NCI-H510A treated with DMSO at 0.1 percent for 48 hours (cell line): ENCODE results near the gene CHST9.

Experiments used
- DNase-seq: peaks from one replicate; lab custom pipeline; 2025; lab: John Stamatoyannopoulos, UW

The CHST9 gene

GRCh38 chr18:26928670-26929313 lies 256.3 kb downstream of the CHST9 start:
- no peak for DNase-seq

DNA sequence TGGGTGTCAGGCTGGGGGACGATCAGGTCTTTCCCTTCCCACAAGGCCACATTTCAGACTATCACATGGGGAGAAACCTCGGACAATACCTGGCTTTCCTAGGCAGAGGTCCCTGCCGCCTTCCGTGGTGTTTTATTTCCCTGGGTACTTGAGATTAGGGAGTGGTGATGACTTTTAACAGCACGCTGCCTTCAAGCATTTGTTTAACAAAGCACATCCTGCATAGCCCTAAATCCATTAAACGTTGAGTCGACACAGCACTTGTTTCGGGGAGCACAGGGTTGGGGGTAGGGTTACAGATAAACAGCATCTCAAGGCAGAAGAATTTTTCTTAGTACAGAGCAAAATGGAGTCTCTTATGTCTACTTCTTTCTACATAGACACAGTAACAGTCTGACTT lies 257.3 kb downstream of the CHST9 start:
- DNase-seq: peak; percentile 12

- no peak for DNase-seq
These were observed 258.9 kb downstream of the CHST9 start for GRCh38 chr18:26926066-26926675.

DNA sequence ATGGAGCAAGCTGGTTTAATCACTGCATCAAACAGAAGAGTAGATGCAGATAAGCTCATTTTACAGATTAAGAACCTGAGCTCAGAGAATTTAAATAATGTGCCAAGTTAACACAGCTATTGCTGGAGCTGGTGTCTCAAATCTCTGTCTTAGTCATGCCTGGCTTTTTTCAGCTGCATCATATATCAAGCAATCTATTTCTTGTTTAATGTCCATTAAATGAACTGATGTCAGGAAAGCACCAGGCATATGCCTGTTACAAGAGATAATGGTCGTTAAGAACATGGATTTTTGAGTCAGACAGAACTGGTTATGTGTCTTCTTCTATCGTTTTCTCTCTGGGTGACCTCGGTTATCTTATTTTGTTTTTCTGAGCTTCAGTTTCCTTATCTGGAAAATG lies 259.8 kb downstream of the CHST9 start:
- DNase-seq: no peak

GRCh38 chr18:26922313-26922712 lies 262.8 kb downstream of the CHST9 start:
- DNase-seq: no peak

DNA sequence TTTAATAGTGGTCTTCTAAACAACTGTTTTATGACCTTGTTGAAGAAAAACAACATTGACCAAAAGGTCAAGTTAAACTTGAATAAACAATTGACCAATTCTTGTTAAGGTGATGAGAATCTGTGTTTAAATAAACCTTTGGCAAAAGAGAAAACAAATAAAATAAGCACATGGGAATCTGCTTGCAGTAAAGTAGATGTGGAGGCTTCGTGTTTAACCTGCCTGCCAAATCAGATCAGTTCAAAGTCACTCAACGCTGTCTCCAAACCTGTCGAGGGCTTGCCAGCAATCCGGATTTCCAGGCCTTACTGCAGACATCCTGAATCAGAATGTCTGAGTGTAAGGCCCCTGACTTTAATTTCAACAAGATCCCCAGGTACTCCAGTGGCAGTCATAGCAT lies 264.5 kb downstream of the CHST9 start:
- DNase-seq: no peak

DNA sequence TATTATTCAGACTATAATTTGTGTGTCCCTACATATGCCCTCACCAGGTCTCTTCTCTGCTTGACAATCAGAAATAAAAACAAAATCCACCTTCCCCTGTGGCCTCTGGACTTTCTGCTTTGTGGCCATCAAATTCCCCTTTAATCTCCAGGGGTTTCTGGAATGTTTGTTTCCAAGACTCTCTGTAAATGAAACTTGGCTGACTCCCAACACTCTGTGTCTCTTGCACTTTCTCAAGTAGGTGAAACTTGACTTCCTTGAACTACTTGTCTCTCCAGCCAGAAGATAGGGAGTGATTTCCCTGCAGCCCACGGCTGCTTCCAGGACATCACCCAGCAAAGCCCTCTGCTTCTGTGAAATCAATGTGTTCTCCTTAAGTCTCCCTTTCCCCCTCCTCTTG lies 265.5 kb downstream of the CHST9 start:
- DNase-seq: no peak

DNA sequence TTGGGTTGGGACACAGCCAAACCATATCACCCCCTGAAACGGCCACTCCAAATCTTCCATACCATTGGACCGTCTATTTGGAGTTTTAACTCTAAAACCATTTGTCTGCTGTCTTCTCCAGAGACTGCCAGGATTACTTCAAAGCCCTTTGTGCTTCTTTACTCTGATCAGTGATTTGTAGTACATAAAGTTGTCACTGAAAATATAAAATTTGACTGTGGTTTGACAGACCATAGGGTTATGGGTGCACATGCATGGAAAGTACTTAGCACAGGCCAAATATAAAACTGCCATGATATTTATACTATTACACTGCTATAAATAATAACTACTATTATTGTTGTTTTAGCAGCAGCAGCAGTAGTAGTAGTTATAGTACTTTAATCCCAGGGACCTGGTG lies 265.9 kb downstream of the CHST9 start:
- no peak for DNase-seq

- DNase-seq: peak; percentile 34
These were observed 273.3 kb downstream of the CHST9 start for GRCh38 chr18:26911840-26912239.

- no peak for DNase-seq
These were observed 275.4 kb downstream of the CHST9 start for GRCh38 chr18:26909599-26910290.

DNA sequence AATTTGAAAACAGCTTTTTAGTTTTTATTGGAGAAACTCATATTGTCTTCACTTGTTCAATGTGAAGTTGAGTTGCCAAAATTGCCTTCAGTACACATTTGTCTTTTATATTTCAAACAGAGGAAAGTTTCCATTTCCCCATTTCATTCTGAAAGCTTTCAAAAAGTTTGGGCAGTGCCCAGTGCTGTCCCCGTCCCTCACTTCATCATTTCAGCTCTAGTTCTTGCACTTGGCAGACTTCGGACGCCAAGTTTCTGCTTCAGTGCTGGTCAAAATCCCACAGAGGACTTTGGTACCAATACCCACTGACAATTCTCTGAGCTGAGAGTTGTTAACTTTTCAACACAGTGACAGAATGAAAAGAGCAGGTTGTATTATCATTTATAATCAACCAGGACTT lies 276.2 kb downstream of the CHST9 start:
- no peak for DNase-seq

GRCh38 chr18:26902291-26902690 lies 282.8 kb downstream of the CHST9 start:
- no peak for DNase-seq

DNA sequence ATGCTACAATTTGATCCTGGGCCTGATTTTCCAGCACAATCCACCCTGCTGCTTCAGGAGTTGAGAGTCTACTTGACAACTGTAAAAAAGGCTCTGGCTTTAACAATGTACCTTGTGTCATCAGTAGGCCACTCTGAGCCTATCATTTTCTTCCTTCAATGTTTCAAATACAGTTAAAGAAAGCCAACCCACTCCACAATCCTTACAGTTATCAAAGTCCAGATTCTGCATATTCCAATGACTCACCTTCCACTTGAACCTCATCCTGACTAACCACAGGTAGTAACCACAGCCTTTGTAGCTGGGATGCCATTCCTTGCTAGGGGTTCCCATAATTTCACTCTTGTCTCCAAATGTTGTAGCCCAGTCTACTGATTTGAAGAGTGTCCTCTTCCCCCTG lies 284.1 kb downstream of the CHST9 start:
- DNase-seq: no peak

GRCh38 chr18:26894426-26894825 lies 290.7 kb downstream of the CHST9 start:
- no peak for DNase-seq

DNA sequence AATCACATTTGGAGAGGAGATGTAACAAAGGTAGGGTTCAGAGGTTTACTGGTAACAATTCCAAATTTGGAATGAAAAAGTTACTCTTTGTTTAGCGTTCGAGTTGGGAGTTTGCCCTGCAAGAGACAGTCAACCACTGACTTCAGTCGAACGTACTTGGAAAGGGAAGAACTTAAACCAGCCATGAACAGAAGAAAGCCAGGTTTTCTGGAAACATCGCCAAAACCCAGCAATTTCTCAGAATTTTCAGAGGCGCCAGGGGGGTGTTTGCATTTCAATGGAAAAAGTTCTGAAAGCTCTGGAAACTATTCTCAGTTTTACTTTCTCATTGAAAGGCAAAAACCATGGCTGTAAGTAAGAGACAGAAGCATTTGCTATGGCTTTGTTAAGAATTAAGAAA lies 291.1 kb downstream of the CHST9 start:
- DNase-seq: no peak

DNA sequence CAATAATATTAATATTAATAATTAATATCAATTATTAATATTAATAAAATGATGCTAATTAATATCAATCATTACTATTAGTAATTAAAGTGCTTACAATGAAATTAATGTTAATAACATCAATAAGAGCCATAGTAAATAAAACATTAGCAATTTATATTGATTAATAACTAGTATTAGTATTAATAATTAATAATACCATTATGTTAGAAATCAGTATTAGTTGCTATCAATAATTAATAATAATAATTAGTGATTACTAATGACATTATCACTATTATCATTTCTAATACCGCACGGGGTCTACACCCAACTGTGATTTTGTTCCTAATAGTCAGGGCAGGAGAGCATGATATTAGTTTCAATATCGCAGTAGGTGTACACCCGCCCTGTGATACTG lies 296.8 kb downstream of the CHST9 start:
- DNase-seq: no peak

DNA sequence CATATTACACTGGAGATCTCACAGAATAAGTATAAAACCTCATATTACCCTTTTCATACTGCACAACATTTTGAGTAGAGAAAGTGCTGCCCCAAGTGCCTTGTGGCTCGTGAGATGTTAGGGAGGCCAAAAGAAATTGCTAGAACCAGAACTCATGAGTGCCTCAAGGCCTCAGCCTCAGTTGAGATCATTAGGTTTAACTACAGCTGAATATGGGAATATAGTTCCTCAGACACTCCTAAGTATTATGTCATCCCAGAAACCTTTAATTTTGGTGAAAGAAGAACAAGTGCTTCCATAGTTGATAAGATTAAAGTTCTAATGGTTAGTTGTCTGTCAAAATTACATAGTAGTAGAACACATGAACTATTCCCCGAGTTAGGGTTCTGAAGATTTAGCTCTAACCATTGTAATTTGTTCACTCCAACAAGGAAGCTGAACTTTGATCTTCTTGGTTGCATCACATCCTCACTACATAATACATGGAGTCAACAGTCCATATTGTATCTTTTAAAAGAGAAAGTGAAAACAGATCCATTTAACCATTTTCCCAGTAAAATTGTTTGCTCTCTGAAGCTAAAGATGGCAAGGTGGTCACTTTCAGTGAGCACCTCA lies 310.0 kb downstream of the CHST9 start:
- no peak for DNase-seq

DNA sequence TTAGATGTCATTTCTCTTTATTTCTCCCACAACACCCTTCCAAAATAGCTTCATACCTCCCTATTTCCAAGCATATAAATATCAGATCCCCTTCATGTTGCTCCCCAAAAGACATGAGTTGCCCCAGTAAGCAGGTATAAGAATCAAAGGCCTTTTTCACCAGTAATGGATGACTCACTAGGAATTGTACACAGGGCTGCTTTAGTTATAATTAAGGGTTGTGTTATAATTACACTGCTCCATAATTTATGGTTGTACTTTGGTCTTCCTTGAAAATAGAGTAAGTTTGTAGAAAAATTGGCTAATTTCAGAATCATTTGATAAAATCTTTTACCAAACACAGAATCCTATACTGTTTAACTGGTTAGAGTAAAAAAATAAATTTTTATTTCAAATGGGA lies 310.8 kb downstream of the CHST9 start:
- DNase-seq: no peak

DNA sequence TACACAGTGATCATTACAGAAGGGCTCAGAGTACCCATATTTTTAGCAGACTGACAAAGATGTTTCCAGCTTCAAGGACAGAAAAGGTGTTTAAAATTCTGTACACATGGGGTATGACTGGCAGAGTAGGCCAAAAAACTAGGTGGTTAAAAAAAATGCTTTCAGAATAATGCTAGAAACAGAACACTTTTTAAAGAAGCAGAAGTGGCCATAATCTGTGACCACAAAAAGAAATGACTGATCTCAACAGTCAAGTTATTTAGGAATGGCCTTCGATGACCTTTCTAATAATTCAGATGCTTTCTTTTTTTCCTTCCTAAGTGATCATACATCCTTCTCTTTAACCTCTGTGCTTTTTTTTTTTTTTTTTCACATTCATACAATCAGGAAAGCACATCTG lies 315.5 kb downstream of the CHST9 start:
- no peak for DNase-seq

DNA sequence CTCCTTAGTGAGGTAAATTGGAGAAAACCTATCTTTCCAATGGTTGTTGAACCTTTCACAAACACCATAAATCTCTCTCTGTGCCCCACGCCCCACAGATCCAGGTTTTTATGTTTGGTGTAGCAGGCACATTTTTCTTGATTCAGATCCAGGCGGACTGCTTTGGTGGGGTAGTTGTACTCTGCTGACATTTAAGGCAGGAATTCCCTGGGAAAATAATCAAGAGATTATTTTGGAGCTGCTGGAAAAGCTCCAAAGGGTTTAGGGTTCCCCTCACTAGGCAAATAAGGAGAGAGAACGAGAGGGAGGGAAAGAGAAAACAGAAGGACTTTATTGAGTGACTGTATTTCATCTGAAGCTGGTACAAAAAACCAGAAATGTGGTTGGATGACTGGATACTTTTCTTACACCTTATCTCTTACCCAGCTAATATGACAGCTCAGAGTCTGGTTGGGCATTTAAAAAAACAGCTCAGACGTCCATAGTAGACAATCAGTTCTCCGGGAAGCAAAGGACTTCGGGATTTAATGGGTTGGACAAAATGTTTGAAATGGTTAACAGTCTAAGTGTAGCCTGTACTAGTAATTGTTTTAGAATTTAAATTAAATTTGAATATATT lies 316.0 kb downstream of the CHST9 start:
- no peak for DNase-seq

DNA sequence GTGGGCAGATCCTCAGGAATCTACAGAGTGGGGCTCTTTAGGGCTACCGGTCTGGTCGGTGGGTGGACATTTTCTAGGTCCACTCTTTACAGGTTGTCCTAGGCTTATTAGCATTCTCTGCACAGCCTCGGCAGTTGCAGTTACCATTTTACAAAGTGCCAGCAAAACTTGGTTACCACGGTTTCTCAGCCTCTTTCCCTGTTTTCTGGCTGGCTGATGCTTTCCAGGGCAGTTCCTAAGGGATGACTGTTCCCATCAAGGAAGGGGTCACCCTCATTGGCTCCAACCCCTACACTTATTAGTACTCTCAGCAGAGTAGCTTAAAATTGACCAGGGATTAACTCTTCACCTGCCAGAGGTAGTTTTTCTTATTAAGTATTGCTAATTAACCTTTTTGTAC lies 317.6 kb downstream of the CHST9 start:
- no peak for DNase-seq

- peak; percentile 22 for DNase-seq
These were observed 319.6 kb downstream of the CHST9 start, which contains the start of gene AQP4 for GRCh38 chr18:26865557-26865956. Gene AQP4, minus strand, starts transcription at chr18:26865707. Its CDS starts 18 bp downstream, at chr18:26865689.

DNA sequence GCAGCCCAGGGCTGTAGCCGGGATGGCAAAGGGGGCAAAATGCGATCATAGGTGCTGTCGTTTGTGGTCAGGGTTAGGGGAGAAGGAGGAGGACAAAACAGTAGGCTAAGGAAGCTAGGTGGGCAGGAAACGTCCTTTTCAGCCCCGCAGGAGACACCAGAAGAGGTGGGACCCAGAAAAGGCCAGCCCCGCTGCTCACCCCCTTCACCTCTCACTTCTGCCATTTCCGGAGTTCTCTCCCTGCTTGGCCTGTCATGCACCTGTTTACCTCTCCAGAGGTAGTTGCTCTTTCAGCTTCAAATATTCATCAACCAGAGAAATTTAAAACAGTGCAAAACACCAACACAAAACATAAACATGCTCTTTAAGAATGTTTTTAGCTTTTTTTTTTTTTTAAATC lies 320.4 kb downstream of the CHST9 start:
- DNase-seq: peak; percentile 44
